SK-N-SH (cell line): ENCODE measurements around the gene ROBO1. TPM values are rescaled to one million over a fixed set of nuclear protein-coding genes. Genes with fewer than 3 reads are reported as not detected.

ENCODE experiments used
- CTCF ChIA-PET: fragments of 300-600, 350-600 bp; formaldehyde crosslinking; extraction: SDS; loops from one replicate; lab custom pipeline; 2021; lab: Yijun Ruan, JAX
- POLR2A ChIA-PET: fragments of 350-600 bp; sonication (Branson Sonifier 250); formaldehyde crosslinking; extraction: SDS; loops from one replicate; lab custom pipeline; 2020; ENCODE audit warnings: antibody characterized with exemption, inconsistent platforms; lab: Yijun Ruan, JAX
- DNase-seq: peaks from one replicate; pipeline ENCODE4 v3.0.0; 2012
- H2AFZ ChIP-seq: fragments of 200-600 bp; sonication (generic); 2 replicates; pipeline ENCODE4 v1.8.1; 2016; ENCODE audit warnings: antibody characterized with exemption, mild to moderate bottlenecking, low read depth
- H3F3A ChIP-seq: fragments of 200-600 bp; sonication (generic); replicated peaks from 2 replicates; pipeline ENCODE3; 2016; ENCODE audit warnings: antibody characterized with exemption, mild to moderate bottlenecking; ENCODE audit not compliant: insufficient read depth
- H3K27ac ChIP-seq, 2 experiments: fragments of 200-500 bp in 1 of 2; fragments of 200-600 bp in 1 of 2; sonication (Bioruptor generic) in 1 of 2; sonication (generic), shearing (Covaris generic) in 1 of 2; 2 replicates each; pipeline versions ENCODE4 v1.5.1 to v1.6.1; 2014 to 2016; ENCODE audit warnings: low read depth in 2 of 2, inconsistent platforms in 1 of 2, low read length in 1 of 2, mild to moderate bottlenecking in 1 of 2, mixed read lengths in 1 of 2
- H3K27me3 ChIP-seq: fragments of 200-600 bp; sonication (generic), shearing (Covaris generic); 2 replicates; pipeline ENCODE4 v1.6.1; 2016; ENCODE audit warnings: mixed run types; ENCODE audit not compliant: insufficient read depth
- H3K36me3 ChIP-seq, 2 experiments: fragments of 200-500 bp in 1 of 2; fragments of 200-600 bp in 1 of 2; sonication (Bioruptor generic) in 1 of 2; sonication (generic) in 1 of 2; replicated peaks in 1 of 2; 2 replicates each; pipeline versions ENCODE3 to v1.5.1; 2014 to 2016; ENCODE audit warnings: low read length in 1 of 2, mild to moderate bottlenecking in 1 of 2; ENCODE audit not compliant: insufficient read depth in 2 of 2, control insufficient read depth in 1 of 2
- H3K4me1 ChIP-seq, 2 experiments: fragments of 200-500 bp in 1 of 2; fragments of 200-600 bp in 1 of 2; sonication (Bioruptor generic) in 1 of 2; sonication (generic), shearing (Covaris generic) in 1 of 2; 2 replicates each; pipeline versions ENCODE4 v1.5.1 to v1.6.1; 2014 to 2016; ENCODE audit warnings: low read depth in 1 of 2, low read length in 1 of 2, mixed run types in 1 of 2; ENCODE audit not compliant: insufficient read depth in 2 of 2, control insufficient read depth in 1 of 2
- H3K4me2 ChIP-seq: fragments of 200-600 bp; sonication (generic), shearing (Covaris generic); 2 replicates; pipeline ENCODE4 v1.6.1; 2017; ENCODE audit warnings: mixed run types
- H3K4me3 ChIP-seq, 2 experiments: fragments of 200-500 bp in 1 of 2; fragments of 200-600 bp in 1 of 2; sonication (Bioruptor generic) in 1 of 2; sonication (generic), shearing (Covaris generic) in 1 of 2; 2 replicates each; pipeline versions ENCODE4 v1.5.1 to v1.8.1; 2014 to 2016; ENCODE audit warnings: low read depth in 2 of 2, inconsistent platforms in 1 of 2, low read length in 1 of 2, mild to moderate bottlenecking in 1 of 2, mixed read lengths in 1 of 2, moderate library complexity in 1 of 2
- H3K79me2 ChIP-seq: fragments of 200-600 bp; sonication (generic); 2 replicates; pipeline ENCODE4 v1.8.1; 2017; ENCODE audit warnings: mild to moderate bottlenecking; ENCODE audit not compliant: insufficient read depth
- H3K9ac ChIP-seq: fragments of 200-600 bp; sonication (generic); 2 replicates; pipeline ENCODE4 v1.6.1; 2017; ENCODE audit warnings: mixed run types
- H3K9me2 ChIP-seq: fragments of 200-600 bp; sonication (generic); 2 replicates; pipeline ENCODE4 v1.6.1; 2017; ENCODE audit warnings: mixed run types
- H3K9me3 ChIP-seq: fragments of 200-600 bp; sonication (generic); 2 replicates; pipeline ENCODE4 v1.6.1; 2017; ENCODE audit warnings: mixed run types, mild to moderate bottlenecking, moderate library complexity
- H4K20me1 ChIP-seq: fragments of 200-600 bp; sonication (generic); 2 replicates; pipeline ENCODE4 v1.6.1; 2017; ENCODE audit warnings: mild to moderate bottlenecking, mixed run types; ENCODE audit not compliant: insufficient read depth
- CHD2 ChIP-seq: fragments of 150-350 bp; IDR thresholded peaks from 2 replicates; pipeline ENCODE4 v1.6.1; 2018; ENCODE audit warnings: low read length; ENCODE audit not compliant: partially characterized antibody
- EZH2phosphoT487 ChIP-seq: fragments of 200-600 bp; sonication (generic); IDR thresholded peaks from 2 replicates; pipeline ENCODE4 v1.6.1; 2017; ENCODE audit warnings: low read depth, mixed run types, mild to moderate bottlenecking, antibody characterized with exemption, moderate library complexity, borderline replicate concordance
- FOXJ3 ChIP-seq: sonication (generic); formaldehyde crosslinking; IDR thresholded peaks from 2 replicates; pipeline ENCODE4 v1.5.1; 2020; ENCODE audit warnings: mild to moderate bottlenecking, missing genetic modification reagents
- MEF2A ChIP-seq: IDR thresholded peaks from 2 replicates; pipeline ENCODE4 v1.4.0; 2012; ENCODE audit warnings: low read depth, borderline replicate concordance
- RAD21 ChIP-seq: IDR thresholded peaks from 2 replicates; pipeline ENCODE4 v1.6.1; 2012; ENCODE audit warnings: mild to moderate bottlenecking, low read length
- RFX5 ChIP-seq: IDR thresholded peaks from 2 replicates; pipeline ENCODE4 v1.6.1; 2012; ENCODE audit warnings: mild to moderate bottlenecking, improper control_type of control experiment, low read length
- RXRA ChIP-seq: IDR thresholded peaks from 2 replicates; pipeline ENCODE4 v1.4.0; 2012; ENCODE audit warnings: low read depth, mild to moderate bottlenecking, borderline replicate concordance
- SMC3 ChIP-seq: IDR thresholded peaks from 2 replicates; pipeline ENCODE4 v1.6.1; 2012; ENCODE audit warnings: low read depth, low read length, improper control_type of control experiment
- YY1 ChIP-seq: IDR thresholded peaks from 2 replicates; pipeline ENCODE4 v1.4.0; 2012; ENCODE audit warnings: low read depth, mild to moderate bottlenecking
- WGBS: methylation state at CpG from one replicate; pipeline ENCODE4 v1.1.6; 2017; ENCODE audit warnings: low lambda C conversion rate; 5-methylcytosine and 5-hydroxymethylcytosine counted together
- polyA plus RNA-seq, 3 experiments: library from polyadenylated mRNA; depleted of rRNA; stranded (reverse); fragments of >200 nt; gene quantifications; 2 replicates each; pipeline ENCODE4 v1.2.3, GENCODE V29; 2012
- TF ChIP-seq, protein P1 (sequence below): IDR thresholded peaks from 2 replicates; pipeline ENCODE4 v1.4.0; 2012; ENCODE audit warnings: low read depth
- TF ChIP-seq, protein P2 (sequence below): IDR thresholded peaks from 2 replicates; pipeline ENCODE4 v1.4.0; 2012; ENCODE audit warnings: low read depth, borderline replicate concordance
- TF ChIP-seq, protein P3 (sequence below): fragments of 150-350 bp; IDR thresholded peaks from 2 replicates; pipeline ENCODE4 v1.6.1; 2017; ENCODE audit warnings: antibody characterized with exemption, low read length, low read depth, borderline replicate concordance
- TF ChIP-seq, protein P4 (sequence below): IDR thresholded peaks from 2 replicates; pipeline ENCODE4 v1.6.1; 2012; ENCODE audit warnings: mild to moderate bottlenecking, low read depth, low read length, moderate library complexity

The ROBO1 gene
- polyA plus RNA-seq, 1 of the 3 experiments (the other 2 are of a cell fraction) = 22.7 TPM

DNA sequence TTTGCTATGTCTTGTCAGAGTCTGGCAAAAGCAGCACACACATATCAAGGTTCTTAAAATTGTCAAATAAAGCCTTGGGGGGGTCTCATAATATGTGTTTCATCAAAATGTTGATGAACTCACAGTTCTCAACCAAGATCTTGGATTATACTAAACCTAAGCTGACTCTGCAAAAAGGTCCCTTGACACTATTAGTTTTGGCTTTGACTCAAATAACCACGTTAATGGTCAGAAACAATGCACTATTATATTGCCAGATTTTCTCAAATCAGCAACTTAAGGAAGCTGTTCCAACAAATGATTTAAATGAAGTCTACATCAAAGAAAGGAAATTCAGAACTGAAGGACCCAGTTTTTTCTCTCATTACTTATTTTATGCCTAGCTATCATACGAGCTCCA, 1063.9 kb downstream of the ROBO1 start:
- 70% methylated on average over 2 of the region's 2 CpGs for WGBS
- ChIA-PET CTCF (no interaction called here), POLR2A (no interaction called here)
- Histone ChIP-seq H3K4me3 (no peak overlapping the region), H3K36me3 (no peaks in the 10 kb centered on the region), H3K27ac (no peak overlapping the region), H3K4me1 (peaks cover 0 to 5% of the 10 kb centered on the region in 2 experiments; a peak in 2 of 4 replicates), H3K9me2 (no peaks in the 10 kb centered on the region), H3K79me2 (no peaks in the 10 kb centered on the region), H3K9me3 (no peaks in the 10 kb centered on the region), H3K4me2 (no peak overlapping the region), H3K27me3 (no peaks in the 10 kb centered on the region), H3F3A (no peaks in the 10 kb centered on the region), H2AFZ (no peak overlapping the region), H4K20me1 (no peaks in the 10 kb centered on the region), H3K9ac (no peak overlapping the region)
- DNase-seq = no peak
- TF ChIP-seq MEF2A = no peak
- TF ChIP-seq RAD21 = no peak
- no peak for TF ChIP-seq CHD2
- TF ChIP-seq, protein P1, sequence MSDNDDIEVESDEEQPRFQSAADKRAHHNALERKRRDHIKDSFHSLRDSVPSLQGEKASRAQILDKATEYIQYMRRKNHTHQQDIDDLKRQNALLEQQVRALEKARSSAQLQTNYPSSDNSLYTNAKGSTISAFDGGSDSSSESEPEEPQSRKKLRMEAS = no peak
- TF ChIP-seq RFX5 = no peak
- no peak for TF ChIP-seq RXRA
- TF ChIP-seq, protein P2, sequence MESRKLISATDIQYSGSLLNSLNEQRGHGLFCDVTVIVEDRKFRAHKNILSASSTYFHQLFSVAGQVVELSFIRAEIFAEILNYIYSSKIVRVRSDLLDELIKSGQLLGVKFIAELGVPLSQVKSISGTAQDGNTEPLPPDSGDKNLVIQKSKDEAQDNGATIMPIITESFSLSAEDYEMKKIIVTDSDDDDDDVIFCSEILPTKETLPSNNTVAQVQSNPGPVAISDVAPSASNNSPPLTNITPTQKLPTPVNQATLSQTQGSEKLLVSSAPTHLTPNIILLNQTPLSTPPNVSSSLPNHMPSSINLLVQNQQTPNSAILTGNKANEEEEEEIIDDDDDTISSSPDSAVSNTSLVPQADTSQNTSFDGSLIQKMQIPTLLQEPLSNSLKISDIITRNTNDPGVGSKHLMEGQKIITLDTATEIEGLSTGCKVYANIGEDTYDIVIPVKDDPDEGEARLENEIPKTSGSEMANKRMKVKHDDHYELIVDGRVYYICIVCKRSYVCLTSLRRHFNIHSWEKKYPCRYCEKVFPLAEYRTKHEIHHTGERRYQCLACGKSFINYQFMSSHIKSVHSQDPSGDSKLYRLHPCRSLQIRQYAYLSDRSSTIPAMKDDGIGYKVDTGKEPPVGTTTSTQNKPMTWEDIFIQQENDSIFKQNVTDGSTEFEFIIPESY = no peak
- TF ChIP-seq YY1 = no peak
- no peak for TF ChIP-seq FOXJ3 (CRISPR knock-in tag)

DNA sequence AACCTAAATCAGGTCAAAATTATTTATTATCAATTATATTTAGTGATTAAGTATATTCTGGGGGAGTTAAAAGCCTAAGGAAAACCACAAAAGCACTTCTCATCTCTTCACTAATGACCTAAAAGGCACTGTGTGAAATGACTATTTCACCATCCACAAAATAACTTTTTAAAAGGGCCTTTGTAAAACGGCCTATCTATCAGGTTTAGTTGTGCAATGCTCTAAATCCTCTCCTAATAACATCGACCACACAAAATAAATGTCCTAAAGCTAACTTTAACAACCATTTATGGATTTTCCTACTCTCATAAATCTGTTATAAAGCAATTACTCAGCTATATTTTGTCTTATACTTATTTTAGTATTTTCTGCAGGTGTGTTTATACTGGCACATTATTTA, 1066.3 kb downstream of the ROBO1 start:
- Histone ChIP-seq H3F3A (no peaks in the 10 kb centered on the region), H3K27ac (no peak overlapping the region), H3K4me1 (peaks cover 0 to 13% of the 10 kb centered on the region in 2 experiments; a peak in 2 of 4 replicates), H2AFZ (no peak overlapping the region), H3K9me3 (no peaks in the 10 kb centered on the region), H3K27me3 (no peaks in the 10 kb centered on the region), H3K4me2 (no peak overlapping the region), H3K9ac (no peak overlapping the region), H3K9me2 (no peaks in the 10 kb centered on the region), H3K4me3 (no peak overlapping the region), H3K36me3 (no peaks in the 10 kb centered on the region), H4K20me1 (no peaks in the 10 kb centered on the region), H3K79me2 (no peaks in the 10 kb centered on the region)
- ChIA-PET POLR2A (no interaction called here), CTCF (no interaction called here)
- 57% methylated on average over 2 of the region's 2 CpGs for WGBS
- DNase-seq = no peak
- TF ChIP-seq, protein P3, sequence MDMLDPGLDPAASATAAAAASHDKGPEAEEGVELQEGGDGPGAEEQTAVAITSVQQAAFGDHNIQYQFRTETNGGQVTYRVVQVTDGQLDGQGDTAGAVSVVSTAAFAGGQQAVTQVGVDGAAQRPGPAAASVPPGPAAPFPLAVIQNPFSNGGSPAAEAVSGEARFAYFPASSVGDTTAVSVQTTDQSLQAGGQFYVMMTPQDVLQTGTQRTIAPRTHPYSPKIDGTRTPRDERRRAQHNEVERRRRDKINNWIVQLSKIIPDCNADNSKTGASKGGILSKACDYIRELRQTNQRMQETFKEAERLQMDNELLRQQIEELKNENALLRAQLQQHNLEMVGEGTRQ = no peak
- TF ChIP-seq EZH2phosphoT487 (no peak), SMC3 (no peak), CHD2 (no peak)
- TF ChIP-seq, protein P4, sequence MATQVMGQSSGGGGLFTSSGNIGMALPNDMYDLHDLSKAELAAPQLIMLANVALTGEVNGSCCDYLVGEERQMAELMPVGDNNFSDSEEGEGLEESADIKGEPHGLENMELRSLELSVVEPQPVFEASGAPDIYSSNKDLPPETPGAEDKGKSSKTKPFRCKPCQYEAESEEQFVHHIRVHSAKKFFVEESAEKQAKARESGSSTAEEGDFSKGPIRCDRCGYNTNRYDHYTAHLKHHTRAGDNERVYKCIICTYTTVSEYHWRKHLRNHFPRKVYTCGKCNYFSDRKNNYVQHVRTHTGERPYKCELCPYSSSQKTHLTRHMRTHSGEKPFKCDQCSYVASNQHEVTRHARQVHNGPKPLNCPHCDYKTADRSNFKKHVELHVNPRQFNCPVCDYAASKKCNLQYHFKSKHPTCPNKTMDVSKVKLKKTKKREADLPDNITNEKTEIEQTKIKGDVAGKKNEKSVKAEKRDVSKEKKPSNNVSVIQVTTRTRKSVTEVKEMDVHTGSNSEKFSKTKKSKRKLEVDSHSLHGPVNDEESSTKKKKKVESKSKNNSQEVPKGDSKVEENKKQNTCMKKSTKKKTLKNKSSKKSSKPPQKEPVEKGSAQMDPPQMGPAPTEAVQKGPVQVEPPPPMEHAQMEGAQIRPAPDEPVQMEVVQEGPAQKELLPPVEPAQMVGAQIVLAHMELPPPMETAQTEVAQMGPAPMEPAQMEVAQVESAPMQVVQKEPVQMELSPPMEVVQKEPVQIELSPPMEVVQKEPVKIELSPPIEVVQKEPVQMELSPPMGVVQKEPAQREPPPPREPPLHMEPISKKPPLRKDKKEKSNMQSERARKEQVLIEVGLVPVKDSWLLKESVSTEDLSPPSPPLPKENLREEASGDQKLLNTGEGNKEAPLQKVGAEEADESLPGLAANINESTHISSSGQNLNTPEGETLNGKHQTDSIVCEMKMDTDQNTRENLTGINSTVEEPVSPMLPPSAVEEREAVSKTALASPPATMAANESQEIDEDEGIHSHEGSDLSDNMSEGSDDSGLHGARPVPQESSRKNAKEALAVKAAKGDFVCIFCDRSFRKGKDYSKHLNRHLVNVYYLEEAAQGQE = no peak
- TF ChIP-seq, protein P1 = no peak
- TF ChIP-seq, protein P2 = no peak
